HK-2 (cell line): ENCODE measurements around the gene TBC1D13.
"Not testable (repeated sequence)": the region's sequence is repeated elsewhere in the genome, so short reads cannot be mapped to it uniquely, and the experiment has no call there.

Source experiments
- DNase-seq: peaks from one replicate; pipeline ENCODE4 v3.0.0-alpha.2; 2018; ENCODE audit not compliant: unreplicated experiment

TBC1D13 gene

DNA sequence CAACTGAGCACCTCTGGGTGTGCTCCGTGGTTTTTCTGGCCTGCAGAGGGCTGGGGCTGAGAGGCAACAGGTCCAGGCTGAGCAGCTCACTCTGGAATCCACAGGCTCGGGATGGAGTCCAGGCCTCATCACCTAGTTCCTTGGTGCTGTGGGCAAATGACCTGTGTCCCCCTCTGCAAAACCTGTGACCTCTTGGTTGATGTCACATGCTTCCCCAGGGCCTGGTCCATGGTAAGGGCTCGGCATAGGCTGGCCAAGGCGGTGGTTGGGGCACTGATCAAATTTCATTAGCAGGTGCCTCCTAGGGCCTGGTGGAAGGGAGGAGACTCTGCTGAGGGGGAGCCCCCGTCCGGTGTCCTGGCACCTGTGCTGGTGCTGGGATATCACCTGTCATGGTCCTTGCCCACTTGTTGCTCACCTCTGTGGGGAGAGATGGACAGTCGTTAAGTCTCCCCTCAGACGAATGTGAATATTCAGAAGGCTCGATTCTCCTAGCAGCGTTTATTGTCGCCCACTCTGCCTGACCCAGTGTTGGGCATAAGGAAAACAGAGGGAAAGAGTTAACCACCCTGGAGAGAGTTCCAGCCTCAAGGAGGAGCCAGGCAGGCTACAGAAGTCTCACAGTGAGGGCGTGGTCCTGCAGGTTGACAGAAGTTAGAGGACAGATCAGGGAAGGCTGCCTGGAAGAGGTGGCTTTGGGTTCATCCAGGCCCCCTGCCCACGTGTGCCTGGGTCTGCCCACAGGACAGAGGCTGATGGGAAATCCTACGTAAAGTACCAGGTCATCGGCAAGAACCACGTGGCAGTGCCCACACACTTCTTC lies 34.7 kb downstream of the TBC1D13 start:
- DNase-seq: no peak

DNA sequence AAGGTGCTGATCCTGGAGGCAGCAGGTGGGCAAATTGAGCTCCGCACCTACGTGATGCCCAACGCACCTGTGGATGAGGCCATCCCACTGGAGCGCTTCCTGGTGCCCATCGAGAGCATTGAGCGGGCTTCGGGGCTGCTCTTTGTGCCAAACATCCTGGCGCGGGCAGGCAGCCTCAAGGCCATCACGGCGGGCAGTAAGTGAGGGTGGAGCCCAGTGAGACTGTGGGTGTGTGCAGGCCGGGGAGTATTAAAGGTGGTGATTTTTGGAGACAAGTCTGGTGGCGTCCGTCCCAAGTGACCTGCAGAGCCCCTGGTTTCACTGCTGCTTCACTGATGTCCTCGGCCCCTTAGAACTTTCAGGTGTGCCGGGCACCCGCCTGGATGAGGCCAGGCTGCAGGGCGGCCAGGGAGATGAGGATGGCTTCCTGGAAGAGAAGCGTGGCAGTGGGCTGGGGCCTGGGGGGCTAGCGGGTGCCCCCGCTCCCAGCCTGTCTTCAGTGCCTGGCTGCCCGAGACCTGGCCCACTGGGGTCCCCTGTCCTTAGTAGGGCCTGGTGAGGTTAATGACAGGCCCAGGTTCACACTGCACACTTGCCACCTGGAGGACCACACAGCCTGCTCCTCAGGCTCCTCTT lies 35.5 kb downstream of the TBC1D13 start:
- DNase-seq: no peak

DNA sequence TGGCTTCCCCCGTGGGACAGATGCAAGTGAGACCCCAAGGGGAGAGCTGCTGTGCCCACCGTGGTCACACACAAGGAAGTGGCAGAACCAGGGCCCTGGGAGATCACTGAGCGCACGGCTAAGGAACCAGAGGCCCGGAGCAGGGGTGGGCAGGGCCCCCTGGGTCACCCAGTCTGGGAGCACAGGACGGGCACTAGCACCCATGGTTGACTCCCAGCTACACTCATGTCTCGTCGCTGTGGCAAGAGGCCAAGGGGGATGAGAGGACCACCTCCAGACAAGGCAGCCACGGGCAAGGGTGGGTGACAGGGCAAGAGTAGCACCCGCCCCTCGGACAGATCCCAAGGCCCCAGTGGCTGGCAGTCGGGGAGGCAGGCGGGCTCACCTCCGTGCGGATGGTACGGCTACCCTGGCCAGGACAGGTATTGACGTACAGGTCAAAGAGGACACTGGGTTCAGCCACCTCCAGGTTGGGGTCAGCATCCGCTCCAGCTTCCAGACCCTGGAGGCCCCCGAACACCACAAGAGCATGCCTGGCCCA lies 36.4 kb downstream of the TBC1D13 start:
- no peak for DNase-seq

DNA sequence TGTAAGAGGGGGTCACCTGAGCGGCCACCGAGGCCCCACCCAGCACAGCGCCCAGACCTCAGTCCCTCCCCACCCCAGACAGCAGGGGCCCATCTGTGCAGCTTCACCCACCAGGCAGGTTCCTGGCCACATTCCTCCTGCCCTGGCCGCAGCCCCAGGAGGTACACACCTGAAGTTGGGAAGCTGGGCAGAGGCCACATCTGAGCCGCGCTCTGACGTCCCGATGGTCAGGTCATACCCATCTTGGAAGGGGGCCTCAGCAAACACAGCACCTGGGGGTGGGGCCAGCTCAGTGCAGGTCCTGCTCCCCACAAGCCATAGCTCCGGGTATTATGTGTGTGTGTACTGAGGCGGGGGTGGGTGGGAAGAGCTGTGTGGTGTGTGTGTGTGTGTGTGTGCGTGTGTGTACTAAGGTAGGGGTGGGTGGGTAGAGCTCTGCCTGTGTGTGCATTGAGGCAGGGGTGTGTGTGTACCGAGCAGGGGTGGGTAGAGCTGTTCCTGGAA lies 36.9 kb downstream of the TBC1D13 start:
- DNase-seq: no peak

DNA sequence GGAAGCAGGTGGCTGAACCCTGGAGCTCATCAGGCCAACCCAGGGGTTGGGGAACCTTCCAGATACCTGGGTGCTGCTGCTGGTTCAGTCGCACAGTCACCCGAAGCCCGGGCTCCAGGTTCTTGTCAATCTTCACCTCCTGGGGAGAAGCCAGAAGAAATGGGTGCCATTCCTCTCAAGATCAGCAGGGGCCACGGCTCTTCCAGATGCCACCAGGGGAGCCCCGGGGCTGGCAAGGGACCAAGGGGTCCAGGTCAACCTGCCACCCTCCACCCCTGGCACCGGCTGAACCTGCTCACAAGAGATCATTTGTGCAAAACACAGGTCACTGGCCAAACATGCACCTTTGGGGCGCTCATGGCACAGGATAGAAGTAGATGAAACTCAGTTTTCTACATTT lies 37.9 kb downstream of the TBC1D13 start:
- no peak for DNase-seq

DNA sequence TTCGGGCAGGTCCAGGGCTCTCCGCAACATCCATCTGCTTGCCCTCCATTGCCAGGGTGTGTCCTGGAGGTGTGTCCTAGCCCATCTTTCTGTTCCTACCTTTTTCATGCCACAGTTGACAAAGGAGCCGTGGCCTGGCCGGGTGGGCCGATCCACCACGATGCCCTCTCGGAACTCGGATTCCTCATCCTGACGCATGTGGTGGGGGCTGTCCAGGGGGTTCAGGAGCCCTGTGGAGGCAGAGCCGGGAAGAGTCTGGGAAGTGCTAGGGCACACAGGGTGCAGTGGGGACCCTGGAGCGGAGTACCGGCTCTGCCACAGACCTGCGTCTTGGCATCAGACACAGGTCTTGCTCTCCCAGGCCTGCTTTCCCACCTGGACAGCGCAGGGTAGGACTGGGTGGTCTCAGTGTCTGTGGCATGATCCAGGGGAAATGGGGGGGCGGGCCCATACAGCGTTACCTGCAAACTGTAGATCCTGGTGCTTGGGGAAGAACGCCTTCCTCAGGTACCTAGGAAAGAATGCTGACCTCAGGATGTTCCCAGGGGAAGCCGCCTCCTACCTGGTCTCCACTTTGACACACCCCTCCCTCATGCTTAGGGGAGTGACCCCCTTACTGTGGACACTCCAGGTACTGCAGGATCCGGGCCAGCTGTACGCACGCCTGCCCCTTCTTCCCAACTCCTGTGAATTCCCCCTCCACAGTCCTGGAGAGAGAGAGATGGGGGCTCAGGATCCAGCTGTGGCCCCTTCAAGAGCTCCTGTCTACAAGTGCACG lies 39.1 kb downstream of the TBC1D13 start:
- DNase-seq: no peak

DNA sequence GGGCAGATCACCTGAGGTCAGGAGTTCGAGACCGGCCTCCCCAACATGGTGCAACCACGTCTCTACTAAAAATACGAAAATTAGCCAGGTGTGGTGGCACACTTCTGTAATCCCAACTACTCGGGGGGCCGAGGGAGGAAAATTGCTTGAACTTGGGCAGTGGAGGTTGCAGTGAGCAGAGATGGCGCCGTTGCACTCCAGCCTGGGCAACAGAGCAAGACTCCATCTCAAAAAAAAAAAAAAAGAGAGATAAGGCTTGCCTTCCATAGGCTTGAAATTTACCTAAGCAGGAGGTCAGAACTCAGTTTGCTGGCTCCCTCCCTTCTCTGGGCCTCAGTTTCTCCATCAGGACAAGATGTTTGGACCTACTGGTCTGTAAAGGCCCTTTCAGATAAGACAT lies 41.2 kb downstream of the TBC1D13 start:
- no peak for DNase-seq

DNA sequence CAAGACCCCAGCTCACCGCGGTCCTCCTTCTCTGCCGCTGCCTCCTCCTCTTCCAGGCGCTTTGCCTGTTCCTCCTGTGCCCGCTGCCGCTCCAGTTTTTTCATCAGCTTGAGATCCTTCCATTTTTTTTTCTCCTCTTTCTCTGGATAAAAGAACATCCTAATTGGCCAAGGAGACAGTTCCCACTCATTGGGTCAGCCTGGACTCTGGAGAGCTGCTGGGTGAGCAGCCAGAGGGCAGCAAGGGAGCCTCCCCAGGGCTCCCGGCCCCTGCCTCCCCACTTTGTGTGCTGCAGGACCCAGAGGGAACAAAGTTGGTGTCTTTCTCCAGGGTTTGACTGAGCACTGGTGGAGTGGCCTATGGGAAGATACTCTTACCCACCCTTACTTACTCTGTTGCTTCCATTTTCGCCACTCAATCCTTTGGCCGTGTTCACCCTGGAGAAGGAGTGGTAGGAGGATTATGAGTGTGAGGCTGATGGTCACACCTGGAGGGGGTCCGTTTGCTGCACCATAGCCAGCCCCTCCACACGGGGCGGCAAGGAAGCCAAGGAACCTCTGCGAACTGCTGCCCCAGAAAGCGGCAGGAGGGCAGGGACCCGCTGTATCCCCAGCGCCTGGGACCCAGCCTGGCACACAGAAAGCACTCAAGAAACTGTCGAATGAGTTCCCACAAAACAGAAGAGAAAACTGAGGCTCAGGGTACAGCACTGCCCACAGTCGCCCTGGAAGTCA lies 41.8 kb downstream of the TBC1D13 start:
- no peak for DNase-seq

DNA sequence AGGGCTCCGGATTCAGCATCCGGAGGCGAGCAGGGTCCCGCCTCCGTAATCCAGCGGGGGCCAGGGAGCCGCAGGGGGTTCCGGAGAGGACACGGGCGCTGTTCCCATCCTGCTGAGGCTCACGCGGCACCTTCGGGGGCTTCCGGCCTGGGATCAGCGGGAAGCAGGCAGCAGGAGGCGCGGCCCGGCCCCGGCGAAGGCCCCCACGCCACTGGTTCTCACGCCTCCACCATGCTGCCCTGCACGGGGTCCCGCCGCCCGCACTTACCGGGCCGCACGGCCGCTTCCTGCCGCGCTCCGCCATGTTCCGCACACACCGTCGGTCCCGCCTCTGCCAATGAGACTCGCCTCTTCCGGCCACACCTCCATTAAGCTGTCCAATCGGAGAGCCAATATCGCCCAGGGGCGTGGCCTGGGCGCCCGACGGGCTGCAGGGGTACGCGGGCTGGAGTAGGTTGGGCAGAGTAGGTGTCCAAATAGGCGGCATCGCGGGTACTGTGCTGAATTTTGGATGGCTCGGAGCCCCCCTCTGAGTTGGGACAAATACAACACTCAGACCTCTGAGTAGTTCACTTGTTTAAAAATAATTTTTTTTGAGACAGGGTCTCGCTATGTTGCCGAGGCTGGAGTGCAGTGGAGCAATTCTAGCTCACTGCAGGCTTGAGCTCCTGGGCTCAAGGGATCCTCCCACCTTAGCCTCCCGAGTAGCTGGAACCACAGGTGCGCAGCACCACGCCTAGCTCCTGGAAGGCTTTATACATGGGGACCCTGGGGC lies 42.6 kb downstream of the TBC1D13 start, which contains the start of gene SPOUT1:
Gene SPOUT1, minus strand, starts transcription at position 318 of the 775 bp plus-strand sequence. Its CDS starts 14 bp downstream, at position 304.
- peak; percentile 96 for DNase-seq

DNA sequence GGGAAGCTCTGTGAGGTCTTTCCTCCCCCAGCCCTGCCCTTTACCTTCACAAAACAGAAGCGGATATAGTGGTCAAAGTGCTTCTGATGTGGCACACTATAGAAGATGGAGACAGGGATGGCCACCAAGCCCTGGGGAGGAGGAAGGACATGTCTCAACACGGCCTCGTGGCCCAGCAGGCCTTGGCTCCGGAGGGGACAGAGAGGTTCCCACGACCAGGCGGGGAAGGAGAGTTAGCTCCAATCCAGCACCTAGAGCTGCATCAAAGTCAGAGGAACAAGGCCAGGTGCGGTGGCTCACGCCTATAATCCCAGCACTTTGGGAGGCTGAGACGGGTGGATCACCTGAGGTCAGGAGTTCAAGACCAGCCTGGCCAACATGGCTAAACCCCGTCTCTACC lies 46.6 kb downstream of the TBC1D13 start:
- no peak for DNase-seq

DNA sequence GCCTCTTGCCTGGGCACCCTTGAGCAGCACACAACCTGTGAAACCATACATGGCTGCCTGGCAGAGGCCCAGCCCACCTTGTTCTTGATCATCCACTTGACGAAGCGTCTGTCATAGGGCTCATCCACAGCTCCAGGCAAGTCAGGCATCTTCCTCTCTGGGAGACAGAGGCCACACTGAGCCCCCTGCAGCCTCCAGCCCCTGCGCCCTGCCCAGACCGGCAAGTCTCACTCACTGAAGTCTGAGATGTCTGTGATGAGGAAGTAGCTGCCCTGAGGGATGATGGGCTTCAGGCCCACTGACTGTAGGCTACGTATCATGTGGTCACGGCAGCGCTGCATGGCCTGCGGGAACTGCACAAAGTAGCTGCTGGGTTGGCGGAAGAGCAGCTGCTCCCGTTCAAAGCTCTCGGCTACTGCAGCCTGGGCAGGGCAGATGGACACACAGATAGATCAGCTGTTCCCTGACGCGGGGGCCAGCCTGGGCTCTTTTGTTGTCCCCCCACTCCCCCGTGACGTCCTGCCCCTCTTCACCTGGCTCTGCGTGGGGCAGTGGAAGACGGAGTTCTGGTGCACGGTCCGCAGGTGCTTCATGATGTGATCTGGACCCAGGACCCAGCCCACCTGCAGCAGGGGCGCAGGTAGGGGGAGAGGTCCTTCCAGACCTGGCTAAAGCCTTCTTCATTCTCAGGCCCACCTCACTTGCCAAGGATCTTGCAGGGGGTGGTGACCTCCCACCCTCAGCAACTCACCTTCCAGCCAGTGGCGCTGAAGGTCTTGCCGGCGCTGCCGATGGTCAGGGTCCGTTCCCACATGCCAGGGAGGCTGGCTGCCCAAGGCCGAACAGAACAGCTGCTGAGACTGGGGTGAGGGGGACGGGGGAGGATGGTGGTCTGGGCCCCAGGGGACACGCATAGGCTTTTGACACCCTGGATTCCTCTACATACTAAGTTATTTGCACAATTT lies 48.5 kb downstream of the TBC1D13 start:
- DNase-seq: no peak

DNA sequence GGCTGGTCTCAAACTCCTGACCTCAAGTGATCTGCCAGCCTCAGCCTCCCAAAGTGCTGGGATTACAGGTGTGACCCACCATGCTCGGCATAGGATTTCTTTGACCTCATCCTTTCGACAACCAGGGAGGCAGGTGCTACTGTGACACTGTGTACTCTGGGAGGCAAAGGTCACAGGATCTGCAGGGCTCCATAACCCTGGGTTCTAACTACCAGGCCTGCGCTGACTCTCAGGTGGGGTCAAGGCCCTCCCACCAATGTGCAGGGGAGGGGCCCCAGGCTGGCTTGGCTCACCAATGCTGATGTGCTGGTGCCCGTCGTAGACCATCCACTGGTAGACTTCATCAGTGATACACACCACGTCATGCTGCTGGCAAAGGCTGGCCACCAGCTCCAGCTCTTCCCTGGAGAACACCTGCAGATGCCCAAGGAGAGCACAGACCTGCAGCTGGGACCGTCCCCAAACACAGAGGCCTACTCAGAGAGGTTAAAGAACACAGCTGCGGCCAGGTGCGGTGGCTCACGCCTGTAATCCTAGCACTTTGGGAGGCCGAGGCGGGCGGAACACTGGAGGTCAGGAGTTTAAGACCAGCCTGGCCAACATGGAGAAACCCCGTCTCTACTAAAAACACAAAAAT lies 49.6 kb downstream of the TBC1D13 start:
- no peak for DNase-seq

DNA sequence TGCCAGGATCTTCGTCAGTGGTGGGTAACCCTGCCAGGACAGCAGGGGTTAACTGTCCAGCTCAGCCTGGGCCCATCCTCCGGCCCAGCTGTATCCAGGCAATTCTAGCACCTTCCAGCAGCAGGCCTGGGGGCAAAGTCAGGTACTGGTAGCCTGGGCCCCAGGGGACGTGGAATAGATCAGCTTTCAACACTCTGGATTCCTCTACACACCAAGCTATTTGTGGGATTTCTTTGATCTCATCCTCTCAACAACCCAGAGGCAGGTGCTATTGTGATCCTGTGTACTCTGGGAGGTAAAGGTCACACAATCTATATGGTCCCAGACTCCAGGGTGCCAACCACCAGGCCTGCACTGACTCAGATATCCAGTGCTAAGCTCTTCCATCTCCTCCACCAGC lies 51.3 kb downstream of the TBC1D13 start:
- no peak for DNase-seq

DNA sequence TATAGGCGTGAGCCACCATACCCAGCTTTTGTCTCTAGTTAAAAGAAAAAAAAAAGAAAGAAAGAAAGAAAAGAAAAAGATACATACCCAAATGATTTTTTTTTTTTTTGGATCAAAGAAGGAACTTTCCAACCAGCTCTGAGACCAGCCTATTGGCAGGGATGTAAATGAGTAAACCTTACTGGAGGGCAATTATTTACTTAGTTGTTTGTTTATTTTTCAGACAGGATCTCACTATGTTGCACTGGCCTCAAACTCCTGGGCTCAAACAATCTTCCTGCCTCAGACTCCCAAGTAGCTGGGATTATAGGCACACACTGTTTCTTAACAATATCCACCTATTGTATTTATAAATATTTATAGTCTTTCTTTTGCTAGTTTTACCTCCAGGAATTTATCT lies 53.5 kb downstream of the TBC1D13 start:
- no peak for DNase-seq

DNA sequence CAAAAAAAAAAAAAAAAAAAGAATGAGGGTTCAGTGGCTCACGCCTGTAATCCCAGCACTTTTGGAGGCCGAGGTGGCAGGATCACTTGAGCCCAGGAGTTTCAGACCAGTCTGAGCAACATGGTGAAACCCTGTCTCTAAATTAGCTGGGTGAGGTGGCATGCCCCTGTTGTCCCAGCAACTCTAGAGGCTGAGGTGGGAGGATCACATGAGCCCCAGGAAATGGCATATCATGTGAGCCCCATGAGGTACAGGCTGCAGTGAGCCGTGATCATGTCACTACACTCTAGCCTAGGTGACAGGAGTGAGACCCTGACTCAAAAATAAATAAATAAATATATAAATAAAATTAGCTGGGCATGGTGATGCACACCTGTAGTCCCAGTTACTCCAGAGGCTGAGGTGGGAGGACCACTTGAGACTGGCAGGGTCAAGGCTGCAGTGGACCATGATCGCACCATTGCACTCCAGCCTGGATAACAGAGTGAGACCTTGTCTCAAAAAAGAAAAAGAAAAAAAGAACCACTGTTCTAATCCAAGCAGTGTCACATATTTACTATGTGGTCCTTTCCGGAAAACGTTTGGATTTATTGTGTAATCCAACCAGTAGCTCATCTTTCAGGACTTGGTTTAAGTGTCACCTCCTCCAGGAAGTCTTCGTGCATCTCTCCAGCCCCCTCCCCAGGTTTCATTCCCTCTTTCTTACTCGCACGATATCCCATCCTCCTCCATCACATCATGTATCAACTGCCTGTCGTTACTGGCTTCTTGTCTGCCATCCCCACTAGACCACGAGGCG lies 54.8 kb downstream of the TBC1D13 start:
- DNase-seq: no peak

DNA sequence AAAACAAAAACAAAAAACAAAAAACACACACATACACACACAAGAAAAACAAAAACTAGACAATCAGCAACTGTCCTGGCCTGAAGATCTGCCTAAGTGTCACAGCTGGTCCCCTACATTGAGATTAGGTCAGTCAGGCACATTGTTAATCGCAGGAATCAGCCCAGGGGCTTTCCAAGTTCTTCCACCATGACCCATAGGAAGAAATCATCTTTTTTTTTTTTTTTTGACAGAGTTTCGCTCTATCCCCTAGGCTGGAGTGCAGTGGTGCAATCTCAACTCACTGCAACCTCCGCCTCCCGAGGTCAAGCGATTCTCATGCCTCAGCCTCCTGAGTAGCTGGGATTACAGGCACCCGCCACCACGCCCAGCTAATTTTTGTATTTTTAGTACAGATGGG lies 56.1 kb downstream of the TBC1D13 start:
- not testable (repeated sequence) for DNase-seq

DNA sequence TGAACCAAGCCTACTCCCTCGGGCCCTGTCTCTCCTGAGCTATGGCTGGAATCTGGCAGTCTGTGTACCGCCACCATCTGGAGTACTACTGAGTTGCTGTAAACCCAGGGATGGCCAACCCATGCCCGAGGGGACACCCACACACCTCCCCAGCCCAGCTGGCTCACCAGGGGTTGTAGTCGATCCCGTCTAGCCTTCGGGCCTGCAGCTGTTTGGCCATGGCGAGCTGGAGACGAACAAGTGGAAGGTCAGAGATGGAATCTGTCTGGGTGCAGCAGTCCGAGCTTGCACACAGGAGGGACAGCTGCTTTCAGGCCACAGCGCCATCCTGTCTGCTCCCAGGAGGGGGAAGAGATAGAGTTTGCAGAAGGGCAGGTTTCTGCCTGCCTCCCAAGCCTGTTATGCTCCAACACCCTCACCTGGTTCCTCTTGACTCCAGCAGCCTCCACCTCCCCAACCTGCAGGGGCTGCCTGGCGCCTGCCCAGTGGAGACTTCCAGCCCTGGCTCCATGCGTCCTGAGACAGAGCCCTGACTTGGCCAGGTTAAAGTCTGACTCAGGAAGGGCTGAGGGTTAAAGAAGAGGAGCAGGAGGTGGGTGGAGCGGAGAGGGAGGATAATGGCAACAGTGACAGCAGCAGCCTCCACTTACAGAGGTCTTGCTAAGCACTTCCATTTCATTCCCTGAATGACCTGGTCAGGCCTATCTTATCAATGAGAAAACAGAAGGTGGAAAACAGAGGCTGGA lies 58.3 kb downstream of the TBC1D13 start:
- no peak for DNase-seq
